ENCODE measurements around the gene ACSS1.

ACSS1 gene

DNA sequence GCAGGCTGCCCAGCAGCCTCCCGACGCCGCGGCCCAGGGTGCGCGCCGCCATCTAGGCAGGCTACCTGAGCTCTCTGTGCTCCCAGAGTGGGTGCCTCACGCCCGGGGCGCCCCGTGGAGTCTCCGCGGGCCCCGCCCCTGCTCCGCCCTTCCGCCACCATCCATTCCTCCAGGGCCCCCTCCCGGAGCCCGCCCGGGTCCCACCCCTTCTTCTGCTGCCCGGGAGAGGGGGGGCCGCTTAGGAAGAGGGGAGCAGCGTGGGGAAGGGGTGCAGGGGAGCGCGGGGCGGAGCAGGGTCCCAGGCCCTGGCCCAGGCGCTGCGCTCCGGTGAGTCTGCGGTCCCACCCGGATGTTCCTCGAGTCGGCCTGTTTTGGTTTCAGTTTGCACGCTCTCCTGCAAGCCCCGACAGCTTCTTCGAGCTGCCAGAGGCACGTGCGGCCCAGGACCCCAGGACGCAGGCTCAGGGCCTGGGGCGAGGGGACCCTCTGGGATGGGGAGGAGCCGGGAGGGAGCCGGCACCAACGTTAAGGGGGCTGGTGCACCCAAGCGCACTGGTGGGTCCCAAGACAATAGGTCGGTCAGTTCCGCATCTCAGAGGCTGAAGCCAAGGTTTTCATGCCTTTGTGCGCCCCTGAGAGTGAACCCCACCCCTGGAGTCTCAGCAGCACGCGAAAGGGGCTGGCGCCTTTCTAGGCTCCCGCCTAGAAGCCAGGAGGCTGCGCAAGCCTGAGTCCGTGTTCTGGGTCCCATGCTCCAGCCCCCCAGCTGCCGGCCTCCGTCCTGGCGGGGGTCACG, at the start of gene ACSS1:
Gene ACSS1 (minus strand): TSS at position 89 of the 796 bp plus-strand sequence. CDS start 37 bp downstream, at position 52.
- DNase-seq: no peak

DNA sequence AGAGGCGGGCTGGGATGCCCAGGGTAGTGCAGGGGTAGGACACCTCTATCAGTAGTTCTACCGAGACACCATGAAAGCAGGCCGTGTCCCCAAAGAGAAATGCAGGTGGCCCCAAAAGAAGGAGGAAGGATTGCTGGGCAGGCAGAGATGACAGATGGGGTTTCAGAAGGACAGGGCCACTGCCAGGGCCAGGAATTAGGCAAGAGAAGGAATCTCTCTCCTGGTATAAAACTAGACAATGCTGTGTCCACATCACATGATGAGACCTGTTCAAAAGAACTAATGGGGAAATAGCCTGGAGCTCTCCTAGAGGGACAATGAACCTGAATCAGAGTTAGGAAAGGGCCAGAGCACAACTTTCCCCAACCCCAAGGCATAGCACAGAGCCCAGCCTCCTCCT, 45.6 kb upstream of the ACSS1 start:
- DNase-seq: no peak

DNA sequence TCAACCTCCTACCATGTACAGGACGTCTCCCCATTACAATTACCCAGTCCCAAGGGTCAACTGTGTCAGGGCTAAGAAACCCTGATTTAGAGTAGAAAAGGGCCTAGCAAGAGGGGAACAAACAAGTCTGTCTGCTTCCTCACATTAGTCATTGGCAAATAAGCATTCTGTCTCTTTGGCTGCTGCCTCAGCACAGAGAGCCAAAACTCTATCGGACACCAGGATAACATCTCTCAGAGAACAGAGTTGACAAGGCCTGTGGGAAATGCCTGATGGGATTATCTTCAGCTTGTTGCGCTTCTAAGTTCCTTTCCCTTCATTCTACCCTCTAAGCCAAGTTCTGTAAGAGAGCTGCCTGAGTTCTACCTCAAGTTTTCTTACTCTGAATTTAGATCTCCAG, 43.0 kb upstream of the ACSS1 start:
- no peak for DNase-seq

DNA sequence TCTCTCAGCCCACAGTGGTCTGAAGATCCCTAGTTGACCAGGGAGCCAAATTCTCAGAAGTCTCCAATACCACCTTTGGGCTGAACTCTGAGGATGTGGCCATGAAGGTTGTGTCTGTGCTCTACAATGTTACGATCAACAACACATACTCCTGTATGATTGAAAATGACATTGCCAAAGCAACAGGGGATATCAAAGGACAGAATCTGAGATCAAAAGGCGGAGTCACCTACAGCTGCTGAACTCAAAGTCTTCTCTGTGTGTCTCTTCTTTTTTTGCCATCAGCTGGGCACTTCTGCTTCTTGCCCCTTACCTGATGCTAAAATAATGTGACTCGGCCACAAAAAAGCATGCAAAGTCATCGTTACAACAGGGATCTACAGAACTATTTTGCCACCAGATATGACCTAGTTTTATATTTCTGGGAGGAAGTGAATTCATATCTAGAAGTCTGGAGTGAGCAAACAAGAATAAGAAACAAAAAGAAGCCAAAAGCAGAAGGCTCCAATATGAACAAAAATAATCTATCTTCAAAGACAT, 41.7 kb upstream of the ACSS1 start:
- DNase-seq: no peak

DNA sequence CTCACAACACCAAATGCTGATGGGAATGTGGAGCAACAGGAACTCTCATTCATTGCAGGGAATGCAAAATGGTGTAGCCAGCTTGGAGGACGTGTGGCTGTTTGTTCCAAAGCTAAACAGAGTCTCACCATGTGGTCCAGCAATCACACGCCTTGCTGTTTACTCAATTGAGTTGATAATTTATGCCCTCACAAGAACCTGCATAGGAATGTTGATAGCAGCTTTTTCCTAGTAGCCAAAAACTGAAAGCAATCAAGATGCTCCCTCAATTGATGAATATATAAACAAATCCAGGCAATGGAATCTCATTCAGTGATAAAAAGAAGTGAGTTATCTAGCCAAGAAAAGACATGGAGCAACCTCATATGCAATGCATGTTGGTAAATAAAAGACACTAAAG, 39.6 kb upstream of the ACSS1 start:
- no peak for DNase-seq

DNA sequence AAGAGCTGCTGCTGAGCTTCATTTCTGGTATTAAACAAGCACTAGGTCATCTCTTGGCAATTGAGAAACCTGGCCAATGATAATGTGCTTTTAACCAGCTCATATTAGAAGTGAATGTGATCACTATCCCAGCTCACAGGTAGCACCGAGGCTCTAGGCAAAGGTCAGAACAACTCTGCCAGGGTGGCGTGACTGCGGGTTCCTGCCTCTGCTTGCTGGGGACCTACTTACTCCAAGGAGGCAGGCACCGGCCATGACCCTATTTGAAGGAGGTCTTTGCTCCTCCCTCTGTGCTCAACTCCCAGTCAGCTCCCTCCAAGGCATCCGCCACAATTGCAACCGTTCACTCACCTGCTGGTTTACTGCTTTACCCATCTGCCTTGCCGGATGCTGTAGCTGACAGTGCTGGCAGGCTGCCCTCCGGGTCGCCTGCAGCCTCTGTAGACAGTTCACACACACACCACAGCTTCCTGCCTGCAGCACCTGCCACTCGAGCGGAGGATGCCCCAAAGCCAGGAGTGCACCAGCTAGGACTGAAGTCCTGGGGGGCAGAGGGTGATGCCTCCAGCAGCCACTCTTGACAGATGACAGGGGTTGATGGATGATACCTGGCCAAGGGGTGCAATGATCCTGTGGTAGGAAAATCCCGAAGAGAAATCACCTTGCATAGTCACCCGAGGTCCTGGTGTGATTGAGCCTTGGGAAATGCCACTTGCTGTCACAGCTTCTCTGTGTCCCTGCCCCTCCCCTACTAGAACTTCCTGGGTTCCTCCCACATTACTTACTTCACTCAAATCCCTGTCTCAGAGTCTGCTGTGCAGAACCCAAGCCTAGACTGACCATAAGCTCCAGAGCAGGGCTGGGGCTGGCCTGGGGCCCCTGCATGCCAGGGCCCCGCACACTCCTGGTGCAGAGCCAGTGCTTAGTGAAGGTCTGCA, 32.8 kb upstream of the ACSS1 start:
- no peak for DNase-seq

DNA sequence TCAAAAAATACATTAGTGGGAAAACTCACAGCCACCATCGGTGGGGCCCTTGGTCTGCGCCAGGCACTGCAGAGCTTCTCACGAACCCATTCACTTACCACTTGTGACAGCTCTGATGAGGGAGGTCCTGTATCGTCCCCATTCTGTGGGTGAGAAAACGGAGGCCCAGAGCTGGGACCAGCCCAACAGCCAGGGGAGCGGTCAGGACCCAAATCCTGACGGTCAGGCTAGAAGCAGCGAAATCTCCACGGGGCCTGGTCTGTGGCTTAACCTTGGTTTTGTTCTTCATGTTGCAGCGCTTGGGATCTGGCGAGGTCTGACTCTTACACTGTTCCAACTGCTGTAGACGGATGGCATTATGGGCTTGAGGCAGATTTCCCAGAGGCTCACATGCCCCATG, 31.7 kb upstream of the ACSS1 start:
- no peak for DNase-seq

DNA sequence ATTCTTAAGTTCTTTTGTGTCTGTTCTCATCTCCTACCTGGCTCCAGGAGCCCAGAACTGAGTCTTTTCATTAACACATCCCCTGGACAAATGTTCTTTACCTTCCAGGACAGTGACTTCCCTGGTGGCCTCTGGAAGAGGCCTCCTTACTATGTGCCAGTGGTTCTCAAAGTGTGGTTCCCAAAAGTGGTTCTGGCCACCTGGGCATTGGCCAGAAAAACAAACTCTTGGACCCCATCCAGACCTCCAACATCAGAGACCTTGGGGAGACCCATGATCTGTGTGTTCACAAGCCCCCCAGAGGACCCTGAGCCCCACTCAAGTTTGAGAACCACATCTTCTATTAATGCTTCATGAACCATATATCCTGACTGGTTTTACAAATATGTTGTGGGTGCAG, 31.2 kb upstream of the ACSS1 start:
- DNase-seq: no peak

DNA sequence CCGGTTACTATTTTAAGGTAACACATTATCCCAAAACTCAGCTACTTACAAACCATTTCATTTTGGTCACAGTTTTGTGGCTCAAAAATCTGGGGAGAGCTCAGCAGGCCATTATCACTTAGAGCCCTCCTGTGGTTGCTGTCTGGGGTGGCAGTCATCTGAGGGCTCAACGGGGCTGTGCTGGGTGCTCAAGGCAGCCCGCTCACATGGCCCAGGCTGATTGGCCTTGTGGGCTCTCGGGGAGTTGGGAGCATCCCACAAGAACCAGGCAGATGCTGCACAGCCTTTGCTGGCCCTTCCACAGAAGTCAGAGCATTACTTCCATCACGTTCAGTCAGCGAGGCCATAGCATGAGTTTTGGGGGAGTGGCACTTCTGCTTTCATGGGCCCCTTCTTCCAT, 30.3 kb upstream of the ACSS1 start:
- no peak for DNase-seq

DNA sequence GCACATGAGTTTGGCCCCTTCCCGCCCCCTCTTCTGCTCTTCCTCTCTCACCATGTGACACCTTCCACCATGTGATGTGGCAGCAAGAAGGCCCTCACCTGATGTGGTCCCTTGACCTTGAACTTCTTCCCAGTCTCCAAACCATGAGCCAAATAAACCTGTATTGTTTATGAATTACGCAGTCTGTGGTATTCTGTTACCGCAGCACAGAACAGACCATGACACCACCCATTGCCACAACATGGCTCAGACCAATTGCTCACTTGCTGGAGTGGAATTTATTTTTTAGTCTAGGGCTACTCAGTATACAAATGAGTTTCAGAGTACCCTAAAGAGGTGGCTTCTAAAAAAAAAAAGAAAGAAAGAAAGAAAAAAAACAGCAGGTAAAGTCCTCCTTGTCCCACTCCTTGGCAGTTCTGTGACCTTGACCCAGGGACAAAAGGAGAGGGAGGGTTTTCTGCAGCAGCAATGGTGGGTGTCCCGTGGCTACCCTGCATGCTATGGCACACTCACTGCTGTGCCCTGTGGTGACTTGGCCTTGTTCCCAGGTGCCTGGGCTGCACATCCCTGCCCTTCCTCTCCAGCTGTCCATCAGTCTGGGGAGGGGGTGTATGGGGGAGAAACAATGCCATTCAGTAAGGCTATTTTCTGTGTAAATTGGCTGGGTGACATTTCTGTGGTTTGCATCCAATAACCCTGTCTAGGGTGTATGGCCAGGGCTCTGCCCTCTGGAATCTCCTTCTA, 29.4 kb upstream of the ACSS1 start:
- no peak for DNase-seq

DNA sequence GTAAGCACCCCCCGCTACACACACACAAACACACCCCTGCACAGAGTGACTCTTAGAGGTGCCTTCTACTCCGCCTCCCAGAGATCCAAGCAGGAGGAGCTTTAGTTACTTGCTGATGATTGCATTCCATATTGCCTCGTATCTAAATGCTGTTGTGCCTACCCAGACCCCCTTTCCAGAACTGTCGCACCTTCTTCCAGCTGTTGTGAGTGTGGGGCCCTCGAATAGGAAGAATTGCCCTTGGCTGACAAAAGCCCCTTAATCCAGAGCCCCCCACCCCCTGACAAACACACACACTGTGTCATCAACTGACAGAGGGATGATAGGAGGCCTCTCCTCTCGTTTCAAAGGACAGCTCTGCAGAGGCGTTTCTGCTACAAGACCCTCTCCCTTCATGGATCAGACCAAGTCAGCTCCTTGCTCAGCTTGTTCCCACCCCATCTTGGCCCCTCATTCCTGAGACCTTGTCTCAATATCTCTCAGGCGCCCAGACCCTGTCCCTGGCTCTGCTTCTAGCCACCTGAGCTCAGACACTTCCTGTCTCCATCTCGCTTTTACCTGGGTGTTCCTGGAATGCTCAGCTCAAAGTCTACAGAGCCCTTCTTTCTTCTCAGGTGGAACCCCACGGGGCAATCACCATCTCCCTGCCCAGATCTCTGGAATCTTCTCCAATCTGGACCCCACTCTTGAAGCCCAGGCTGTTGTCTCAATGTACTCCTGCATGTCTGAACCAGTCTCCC, 28.0 kb upstream of the ACSS1 start:
- no peak for DNase-seq

DNA sequence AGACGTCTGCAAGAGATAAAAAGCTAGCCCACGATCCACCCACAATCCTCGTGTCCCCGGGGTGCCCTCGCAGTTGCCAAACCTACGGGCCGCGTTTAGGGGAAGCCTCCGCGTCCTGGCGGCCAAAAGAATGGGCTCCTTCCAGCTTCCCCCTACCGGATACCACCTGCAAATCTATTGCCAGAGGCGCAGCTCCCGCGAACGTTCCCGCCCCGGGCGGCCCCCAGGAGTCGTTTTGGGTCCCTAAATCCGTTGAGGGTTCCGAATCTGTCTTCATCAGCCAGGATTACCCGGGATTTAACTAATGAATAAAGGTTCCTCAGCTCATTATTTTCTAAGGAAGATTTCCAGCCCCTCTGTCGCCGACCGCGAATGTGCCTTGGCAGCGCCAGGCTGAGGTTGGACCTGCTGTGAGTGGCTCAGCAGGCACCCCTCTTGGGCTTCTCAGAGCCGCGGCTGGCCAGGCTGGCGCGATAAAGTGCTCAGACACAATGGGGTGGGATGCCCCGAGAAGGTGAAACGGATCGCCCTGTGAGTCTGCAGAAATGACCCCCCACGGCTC, 26.8 kb upstream of the ACSS1 start:
- DNase-seq: no peak

DNA sequence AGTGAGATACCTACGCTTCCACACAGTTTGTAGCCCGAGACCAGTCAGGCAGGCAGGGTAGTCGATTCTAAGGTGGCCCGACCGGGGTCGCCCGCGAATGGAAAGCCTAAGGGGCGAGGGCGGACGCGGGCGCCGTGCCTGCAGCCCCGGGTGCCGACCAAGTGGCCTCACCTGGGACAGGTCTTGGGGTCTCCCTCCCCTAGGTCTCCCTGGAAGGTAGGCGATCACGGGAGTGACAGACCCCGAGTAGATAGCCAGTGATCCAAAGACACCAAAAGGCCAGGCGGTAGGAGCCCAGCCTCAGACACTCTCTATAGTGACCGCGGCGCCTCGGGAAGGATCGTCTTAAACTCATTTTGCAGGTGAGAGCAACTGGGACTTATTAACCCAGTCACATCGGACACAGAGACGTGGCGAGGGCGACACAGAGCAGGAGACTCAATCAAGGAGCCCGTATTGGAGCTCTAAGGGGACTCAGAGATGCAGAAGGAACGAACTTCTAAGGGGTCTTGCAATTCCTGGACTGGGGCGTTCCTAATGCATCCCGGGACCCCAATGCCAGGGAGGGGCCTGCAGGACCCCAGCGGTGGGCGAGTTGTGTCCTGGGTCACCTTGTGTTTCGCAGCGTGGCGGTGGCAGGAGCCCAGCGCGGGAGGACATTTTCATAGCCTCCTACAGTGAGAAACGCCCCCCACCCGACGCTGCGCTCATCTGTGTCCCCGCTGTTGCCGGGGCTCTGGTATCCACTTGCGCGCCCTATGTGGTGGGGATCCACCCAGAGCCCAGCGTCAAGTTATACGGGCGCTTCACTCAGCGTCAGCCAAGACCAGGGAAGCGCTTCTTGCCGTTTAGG, 26.1 kb upstream of the ACSS1 start:
- DNase-seq: peak; percentile 67

DNA sequence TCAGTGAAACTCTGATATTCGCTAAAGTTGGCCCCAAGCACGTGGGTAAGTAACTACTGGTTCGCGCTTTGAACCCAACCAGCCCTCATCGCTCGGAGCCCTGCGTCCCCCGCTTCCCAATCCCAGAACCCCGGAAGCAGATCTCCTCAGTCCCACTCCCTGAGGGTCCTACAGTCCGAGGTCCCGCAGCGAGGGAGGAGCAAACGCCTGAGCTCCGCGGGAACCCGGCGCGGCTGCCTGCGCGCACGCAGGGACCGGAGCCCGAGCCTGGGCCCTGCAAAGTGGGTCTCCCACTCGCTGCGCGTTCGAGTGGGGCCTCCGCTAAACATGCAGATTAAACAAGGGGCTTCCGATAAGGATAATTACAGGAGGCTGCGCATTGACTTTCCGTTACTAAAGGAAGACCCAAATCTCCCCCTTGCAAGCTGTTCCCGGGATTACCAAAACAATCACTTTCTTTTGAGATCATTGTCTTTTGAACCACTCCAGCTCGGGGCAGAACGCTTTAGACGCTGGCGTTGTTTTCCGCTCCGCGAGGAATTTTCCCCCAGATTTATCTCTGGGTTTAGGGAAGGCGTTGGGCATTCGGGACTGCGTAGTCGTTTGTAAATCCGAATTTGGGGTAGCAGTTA, 25.3 kb upstream of the ACSS1 start:
- peak; percentile 47 for DNase-seq

DNA sequence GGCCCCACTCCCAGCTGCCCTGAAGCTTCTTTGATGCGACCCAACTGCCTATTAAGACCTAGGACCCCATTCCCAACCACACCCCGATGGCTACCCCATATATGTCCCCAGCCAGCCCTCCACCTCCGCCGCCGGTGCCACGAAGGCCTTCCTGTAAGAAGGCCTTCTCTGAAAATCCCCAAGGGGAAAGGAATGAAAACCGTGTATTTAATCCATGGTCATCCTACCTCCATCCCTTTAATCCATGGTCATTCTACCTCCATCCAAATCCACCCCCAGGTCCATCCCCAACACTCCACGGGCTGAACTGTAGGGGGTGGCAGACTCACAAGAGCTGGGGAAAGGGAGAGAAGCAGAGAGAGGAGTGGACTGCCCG, 24.5 kb upstream of the ACSS1 start:
- DNase-seq: no peak

DNA sequence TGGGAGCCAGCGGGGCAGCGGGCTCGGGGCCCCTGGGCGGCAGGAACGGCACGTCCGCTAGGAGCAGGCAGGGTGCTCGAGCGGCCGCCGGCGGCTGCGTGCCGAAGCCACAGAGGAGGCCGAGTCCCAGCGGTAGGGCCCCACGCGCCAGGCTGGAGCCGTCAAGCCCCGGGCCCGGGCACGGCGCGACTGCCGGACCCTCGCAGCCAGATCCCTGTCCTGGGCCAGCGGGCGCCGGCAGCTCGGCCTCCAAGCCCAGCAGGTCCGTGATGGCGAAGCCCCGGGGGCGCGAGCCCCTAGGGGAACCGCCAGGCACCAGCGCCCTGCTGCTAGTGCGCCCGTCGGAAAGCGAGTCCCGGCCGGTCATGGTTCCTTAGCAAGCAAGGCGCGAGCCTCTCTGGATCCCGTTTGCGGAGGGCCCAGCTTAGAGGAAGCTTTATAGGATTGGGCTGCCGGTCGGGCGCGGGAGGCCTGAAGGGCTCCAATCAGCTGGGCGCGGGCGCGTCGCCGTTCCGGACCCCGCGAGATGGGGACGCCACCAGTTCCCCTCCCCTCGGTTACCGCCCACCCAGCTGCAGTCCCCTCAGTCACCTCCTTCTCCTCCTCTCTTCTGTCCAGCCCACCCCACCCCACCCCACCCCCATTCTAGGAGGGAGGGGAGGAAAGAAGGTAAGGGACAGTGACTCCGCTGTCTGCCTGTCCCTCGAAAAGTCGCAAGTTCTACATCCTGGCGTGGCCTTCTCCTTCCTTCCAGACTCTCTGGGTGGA, 24.0 kb upstream of the ACSS1 start, which contains the start of gene VSX1:
Gene VSX1 (minus strand): TSS at position 412 of the 768 bp plus-strand sequence. CDS start 45 bp downstream, at position 367.
- DNase-seq: no peak

DNA sequence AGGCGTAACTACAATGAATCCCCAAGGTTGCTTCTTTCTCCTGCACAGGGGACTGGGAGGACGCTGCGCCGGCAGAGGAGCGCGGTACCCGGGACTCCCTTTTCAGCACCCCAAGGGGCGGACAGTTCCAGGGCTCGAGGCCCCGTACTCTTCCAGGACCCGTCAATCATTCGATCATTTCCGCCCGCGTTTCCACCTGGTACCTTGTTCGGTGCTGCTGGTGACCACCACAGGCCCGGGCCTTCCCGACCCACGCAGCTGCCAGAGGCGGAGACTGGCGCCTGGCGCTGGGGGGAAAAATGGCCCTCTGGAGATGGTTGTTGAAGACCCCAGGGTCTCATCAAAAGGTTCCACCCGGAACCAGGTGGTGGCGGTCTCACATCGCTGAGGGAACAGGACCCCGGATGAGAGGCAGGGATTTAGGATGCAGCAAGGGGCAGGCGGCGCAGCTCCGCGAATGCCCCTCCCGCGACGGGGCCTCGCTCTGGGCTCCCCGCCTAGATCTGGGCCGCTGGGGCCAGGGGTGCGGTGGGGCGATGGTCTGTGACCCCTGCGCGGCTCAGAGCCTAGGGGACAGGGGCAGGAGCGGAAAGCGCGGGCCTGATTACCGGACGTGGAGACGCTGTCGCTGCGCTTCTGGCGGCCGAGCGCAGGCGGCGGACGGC, 23.3 kb upstream of the ACSS1 start:
- DNase-seq: peak; percentile 79

DNA sequence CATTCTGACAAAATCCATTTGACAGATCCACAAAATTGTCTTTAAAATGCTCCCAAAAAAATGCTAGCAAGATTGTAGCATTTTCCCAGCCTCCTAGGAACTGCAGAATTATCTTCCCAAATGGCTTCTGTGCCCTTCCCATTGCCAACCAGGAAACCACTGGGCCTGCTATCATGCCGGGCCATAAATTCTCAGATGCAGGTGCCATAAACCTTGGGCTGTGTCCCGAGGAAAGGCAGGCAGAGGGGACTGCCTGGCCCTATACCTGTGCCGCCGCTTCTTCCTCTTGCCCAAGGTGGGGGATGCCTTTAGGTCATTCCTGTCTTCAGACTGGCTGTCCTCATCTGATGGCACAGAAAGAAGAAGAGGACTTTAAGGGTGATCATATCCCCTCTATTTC, 21.2 kb upstream of the ACSS1 start:
- DNase-seq: peak; percentile 15

DNA sequence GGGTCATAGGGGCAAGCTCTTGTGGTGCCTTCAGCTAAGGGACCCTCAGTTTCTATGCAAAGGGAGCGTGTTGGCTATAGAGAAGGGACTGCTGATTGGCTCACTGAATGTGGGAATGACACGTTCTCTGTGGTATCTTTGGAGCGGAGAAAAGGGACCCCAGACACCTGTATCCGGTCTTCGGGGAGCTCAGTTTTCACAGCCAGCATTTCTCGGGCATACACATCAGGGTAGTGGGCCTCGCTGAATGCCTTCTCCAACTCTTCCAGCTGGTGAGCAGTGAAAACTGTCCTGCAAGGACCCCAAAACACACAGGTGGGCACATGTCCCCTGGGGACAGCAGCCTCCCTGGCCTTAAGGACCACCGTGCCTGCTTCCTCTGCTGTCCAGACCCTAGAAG, 20.7 kb upstream of the ACSS1 start:
- peak; percentile 24 for DNase-seq

Data from islet precursor cell (in vitro differentiated cells).